Thyroid gland (tissue), 4 donors: ENCODE measurements around the gene ANAPC7. TPM values are rescaled to one million over a fixed set of nuclear protein-coding genes. Genes with fewer than 3 reads are reported as not detected.

Experiments used
- DNase-seq, 2 donors: peaks; one replicate each; pipeline ENCODE4 v3.0.0-alpha.2; 2019
- H3K27ac ChIP-seq, 3 donors: fragments of 200-600 bp; sonication (generic); 1 replicate in 2 of 3; 2 replicates in 1 of 3; pipeline ENCODE4 v1.5.1; 2016 to 2019; ENCODE audit warnings: mild to moderate bottlenecking in 1 of 3, moderate library complexity in 1 of 3
- H3K27me3 ChIP-seq: fragments of 200-600 bp; sonication (generic); one replicate; pipeline ENCODE4 v1.5.1; 2019
- H3K36me3 ChIP-seq, 2 donors: fragments of 200-600 bp; sonication (generic); one replicate each; pipeline ENCODE4 v1.5.1; 2016 to 2019
- H3K4me1 ChIP-seq, 2 donors: fragments of 200-600 bp; sonication (generic); one replicate each; pipeline ENCODE4 v1.5.1; 2017 to 2019
- H3K4me3 ChIP-seq, 3 donors: fragments of 200-600 bp; sonication (generic); replicated peaks in 1 of 3; 1 replicate in 2 of 3; 2 replicates in 1 of 3; pipeline ENCODE4 v1.5.1; 2016; ENCODE audit warnings: mild to moderate bottlenecking in 1 of 3
- H3K9me3 ChIP-seq: fragments of 200-600 bp; sonication (generic); one replicate; pipeline ENCODE4 v1.5.1; 2017
- POLR2A ChIP-seq, 2 donors: fragments of 450-650 bp; IDR thresholded peaks; one replicate each; pipeline ENCODE4 v1.6.1; 2017; ENCODE audit warnings: antibody characterized with exemption in 2 of 2, mild to moderate bottlenecking in 2 of 2, moderate library complexity in 1 of 2
- WGBS, 2 donors: methylation state at CpG; one replicate each; pipeline ENCODE4 v1.1.5; 2017; 5-methylcytosine and 5-hydroxymethylcytosine counted together
- intact Hi-C: fragments of 100-400 bp; cut with DNase I; formaldehyde crosslinking; loops from one replicate; pipeline ENCODE4 v1.15.1; 2023
- total RNA-seq, 4 donors: library from RNA; depleted of rRNA; stranded (reverse); fragments of >200 nt; gene quantifications; one replicate each; pipeline ENCODE4 v1.2.3, GENCODE V29; 2016
- TF ChIP-seq, protein P1 (sequence below), 6 experiments: fragments of 200-600 bp in 3 of 6; fragments of 450-650 bp in 3 of 6; sonication (generic) in 3 of 6; IDR thresholded peaks; one replicate each; pipeline ENCODE4 v1.5.1; 2016 to 2019; ENCODE audit warnings: antibody characterized with exemption in 6 of 6, mild to moderate bottlenecking in 2 of 6, inconsistent platforms in 1 of 6, moderate library complexity in 1 of 6

Gene ANAPC7, protein sequence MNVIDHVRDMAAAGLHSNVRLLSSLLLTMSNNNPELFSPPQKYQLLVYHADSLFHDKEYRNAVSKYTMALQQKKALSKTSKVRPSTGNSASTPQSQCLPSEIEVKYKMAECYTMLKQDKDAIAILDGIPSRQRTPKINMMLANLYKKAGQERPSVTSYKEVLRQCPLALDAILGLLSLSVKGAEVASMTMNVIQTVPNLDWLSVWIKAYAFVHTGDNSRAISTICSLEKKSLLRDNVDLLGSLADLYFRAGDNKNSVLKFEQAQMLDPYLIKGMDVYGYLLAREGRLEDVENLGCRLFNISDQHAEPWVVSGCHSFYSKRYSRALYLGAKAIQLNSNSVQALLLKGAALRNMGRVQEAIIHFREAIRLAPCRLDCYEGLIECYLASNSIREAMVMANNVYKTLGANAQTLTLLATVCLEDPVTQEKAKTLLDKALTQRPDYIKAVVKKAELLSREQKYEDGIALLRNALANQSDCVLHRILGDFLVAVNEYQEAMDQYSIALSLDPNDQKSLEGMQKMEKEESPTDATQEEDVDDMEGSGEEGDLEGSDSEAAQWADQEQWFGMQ
- 10 to 100 TPM; 49.4 to 61.9 (median 50.9) TPM for total RNA-seq

DNA sequence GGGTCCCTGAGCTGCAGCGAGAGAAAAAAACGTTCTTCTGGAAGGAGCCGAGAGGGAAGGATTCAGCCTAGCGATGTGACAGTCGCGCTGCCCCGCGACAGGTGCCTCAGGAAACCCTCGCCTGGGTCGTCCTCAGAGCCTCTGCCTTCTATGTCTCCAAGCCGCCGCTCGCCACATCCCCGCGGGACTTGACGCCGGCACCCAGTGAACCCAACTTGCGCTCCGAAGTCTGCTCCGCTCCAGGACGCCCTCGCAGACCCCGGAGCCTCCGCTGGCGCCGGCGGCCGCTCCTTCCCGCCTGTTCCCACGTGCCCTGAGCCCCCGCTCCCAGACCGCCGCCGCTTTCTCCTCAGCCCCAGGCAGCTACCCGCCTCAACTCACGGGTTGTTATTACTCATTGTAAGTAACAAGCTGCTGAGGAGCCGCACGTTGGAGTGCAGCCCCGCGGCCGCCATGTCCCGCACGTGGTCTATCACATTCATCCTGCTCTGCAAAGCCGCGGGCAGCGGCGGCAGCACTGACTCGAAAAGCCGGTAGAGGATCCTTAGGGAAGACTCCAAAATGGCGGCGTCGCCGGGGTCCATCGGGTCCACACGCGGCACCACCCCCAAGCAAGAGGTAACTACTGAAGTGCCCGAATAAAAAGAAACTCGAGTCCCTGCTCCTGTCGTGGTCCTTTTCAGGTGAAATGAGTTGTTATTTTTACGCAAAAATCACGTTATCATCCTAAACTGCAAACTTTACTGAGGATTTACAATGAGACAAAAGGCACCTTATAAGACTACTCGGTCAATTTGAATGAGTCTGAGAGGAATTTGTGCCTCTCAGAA, at the start of gene ANAPC7:
ANAPC7 (minus strand) TSS at position 563 of the 830 bp plus-strand sequence; CDS start at position 482, 81 bp downstream.
- TF ChIP-seq, protein P1, sequence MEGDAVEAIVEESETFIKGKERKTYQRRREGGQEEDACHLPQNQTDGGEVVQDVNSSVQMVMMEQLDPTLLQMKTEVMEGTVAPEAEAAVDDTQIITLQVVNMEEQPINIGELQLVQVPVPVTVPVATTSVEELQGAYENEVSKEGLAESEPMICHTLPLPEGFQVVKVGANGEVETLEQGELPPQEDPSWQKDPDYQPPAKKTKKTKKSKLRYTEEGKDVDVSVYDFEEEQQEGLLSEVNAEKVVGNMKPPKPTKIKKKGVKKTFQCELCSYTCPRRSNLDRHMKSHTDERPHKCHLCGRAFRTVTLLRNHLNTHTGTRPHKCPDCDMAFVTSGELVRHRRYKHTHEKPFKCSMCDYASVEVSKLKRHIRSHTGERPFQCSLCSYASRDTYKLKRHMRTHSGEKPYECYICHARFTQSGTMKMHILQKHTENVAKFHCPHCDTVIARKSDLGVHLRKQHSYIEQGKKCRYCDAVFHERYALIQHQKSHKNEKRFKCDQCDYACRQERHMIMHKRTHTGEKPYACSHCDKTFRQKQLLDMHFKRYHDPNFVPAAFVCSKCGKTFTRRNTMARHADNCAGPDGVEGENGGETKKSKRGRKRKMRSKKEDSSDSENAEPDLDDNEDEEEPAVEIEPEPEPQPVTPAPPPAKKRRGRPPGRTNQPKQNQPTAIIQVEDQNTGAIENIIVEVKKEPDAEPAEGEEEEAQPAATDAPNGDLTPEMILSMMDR (IDR thresholded peaks at IDR 0.05), result peak in 2 of 6 experiments; percentile 6 to 19
- peak in 1 of 2 donors; percentile 56 for TF ChIP-seq POLR2A (IDR thresholded peaks at IDR 0.05)
- WGBS, 2 donors, result 0 to 1% methylated on average over 15 to 35 of the region's 62 CpGs

DNA sequence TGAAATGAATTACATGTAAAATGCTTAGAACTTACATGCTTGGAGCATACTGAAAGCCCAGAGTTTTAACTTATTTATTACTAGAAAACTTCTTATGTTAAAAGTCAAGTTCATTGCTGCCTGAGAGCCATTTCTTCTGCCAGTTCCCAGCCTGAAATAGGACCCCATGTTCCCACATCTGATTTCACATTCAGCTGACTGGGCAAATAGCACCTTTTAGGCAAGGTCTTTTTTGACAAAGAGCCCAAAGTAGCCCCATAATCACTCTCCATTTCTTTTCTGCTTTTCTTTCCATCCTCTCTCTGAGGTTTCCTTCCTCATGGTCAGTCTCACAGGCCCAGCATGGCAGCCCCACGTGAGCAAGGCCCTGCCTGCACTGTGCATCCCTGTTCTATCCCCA, 47.8 kb upstream of the ANAPC7 start:
- H3K27me3 ChIP-seq, result no peaks in the 10 kb centered on the region
- intact Hi-C loops, result no loop called here
- WGBS, 2 donors, result 73 to 80% methylated on average over 1 of the region's 1 CpG
- no peak overlapping the region for H3K4me3 ChIP-seq
- H3K4me1 ChIP-seq, result peaks cover 7 to 12% of the 10 kb centered on the region in 2 donors
- no peak overlapping the region for H3K27ac ChIP-seq
- no peaks in the 10 kb centered on the region for H3K9me3 ChIP-seq
- peaks cover 0 to 8% of the 10 kb centered on the region in 2 donors for H3K36me3 ChIP-seq
- DNase-seq, result no peak
- TF ChIP-seq, protein P1 (IDR thresholded peaks at IDR 0.05), result no peak
- no peak for TF ChIP-seq POLR2A (IDR thresholded peaks at IDR 0.05)

More for the DNA sequence above, at the start of gene ANAPC7:
- Histone ChIP-seq H3K27me3 (no peaks in the 10 kb centered on the region), H3K4me3 (peak within 1 kb of the TSS; percentile 21 to 94 (median 88)), H3K36me3 (no peaks in the 10 kb centered on the region), H3K27ac (peak within 1 kb of the TSS; percentile 88 to 98 (median 93)), H3K4me1 (peaks cover 5 to 11% of the 10 kb centered on the region in 2 donors), H3K9me3 (no peaks in the 10 kb centered on the region)
- DNase-seq, result peak; percentile 90 to 92
- intact Hi-C loops, result no loop called here

DNA sequence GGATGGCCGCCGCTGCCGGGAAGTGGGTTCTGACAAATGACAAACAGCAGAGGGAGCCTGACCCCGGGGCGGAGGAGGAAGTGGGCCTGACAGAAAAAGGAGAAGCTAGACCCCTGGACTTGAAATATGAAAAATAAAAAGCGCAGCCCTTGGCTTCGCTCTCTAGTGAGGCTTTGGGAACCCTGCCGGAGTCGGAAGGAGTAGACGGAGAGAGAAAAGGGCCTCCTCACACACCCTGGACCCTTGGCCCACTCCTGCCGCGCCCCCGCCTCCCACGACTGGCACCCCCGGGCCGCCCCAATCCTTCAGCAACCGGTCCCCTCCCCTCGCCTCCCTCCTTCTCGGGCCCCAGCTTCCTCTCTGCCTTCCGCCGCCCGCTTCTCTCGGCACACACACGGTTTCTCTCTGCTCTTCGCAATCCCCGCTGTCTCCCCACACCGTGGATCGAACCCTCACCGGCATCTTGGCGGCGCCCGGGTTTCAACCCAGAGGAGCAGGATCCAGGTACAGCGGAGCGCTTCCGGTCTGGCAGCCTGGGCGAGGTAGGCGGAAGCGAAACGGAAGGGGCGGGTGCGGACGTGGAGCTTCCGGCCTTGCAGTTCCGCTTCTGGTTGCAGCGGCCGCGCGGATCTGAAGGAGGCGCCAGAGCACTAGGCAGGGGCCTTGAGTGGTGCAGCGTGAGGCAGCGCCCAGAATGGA, 46.4 kb upstream of the ANAPC7 start, which contains the start of gene ARPC3:
ARPC3 (minus strand) TSS at position 539 of the 699 bp plus-strand sequence; CDS start at position 462, 77 bp downstream.
- peaks cover 0 to 14% of the 10 kb centered on the region in 2 donors for H3K36me3 ChIP-seq
- intact Hi-C loops, result no loop called here
- no peaks in the 10 kb centered on the region for H3K9me3 ChIP-seq
- H3K27me3 ChIP-seq, result no peaks in the 10 kb centered on the region
- WGBS, 2 donors, result 0% methylated on average over 35 to 48 of the region's 51 CpGs
- H3K4me1 ChIP-seq, result peaks cover 7 to 12% of the 10 kb centered on the region in 2 donors
- DNase-seq, result peak; percentile 96 to 97
- peak within 1 kb of the TSS; percentile 92 to 98 (median 94) for H3K4me3 ChIP-seq
- TF ChIP-seq, protein P1 (IDR thresholded peaks at IDR 0.05), result peak; percentile 42 to 94 (median 85)
- TF ChIP-seq POLR2A (IDR thresholded peaks at IDR 0.05), result peak in 1 of 2 donors; percentile 66
- peak within 1 kb of the TSS; percentile 80 to 90 (median 89) for H3K27ac ChIP-seq

DNA sequence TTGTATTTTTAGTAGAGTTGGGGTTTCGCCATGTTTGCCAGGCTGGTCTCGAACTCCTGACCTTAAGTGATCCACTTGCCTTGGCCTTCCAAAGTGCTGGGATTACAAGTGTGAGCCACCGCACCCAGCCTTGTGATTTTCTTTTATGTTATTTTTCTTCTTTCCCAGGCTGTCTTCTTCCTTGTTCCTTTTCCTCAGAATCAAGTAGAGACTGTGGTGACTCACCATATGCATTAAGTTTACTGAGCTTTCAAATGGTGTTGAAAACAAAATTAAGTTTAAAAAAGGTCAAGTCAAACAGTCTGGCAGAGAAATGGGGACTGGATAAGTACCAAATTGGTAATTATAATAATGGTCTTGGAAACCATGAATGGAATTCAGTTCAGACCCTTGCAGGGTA, 40.9 kb upstream of the ANAPC7 start:
- Histone ChIP-seq H3K4me3 (no peak overlapping the region), H3K9me3 (no peaks in the 10 kb centered on the region), H3K27ac (no peak overlapping the region), H3K4me1 (peaks cover 7 to 12% of the 10 kb centered on the region in 2 donors), H3K27me3 (no peaks in the 10 kb centered on the region), H3K36me3 (peaks cover 27 to 38% of the 10 kb centered on the region in 2 donors)
- intact Hi-C loops, result no loop called here
- WGBS, 2 donors, result 94 to 96% methylated on average over 3 of the region's 3 CpGs
- no peak for DNase-seq
- TF ChIP-seq POLR2A (IDR thresholded peaks at IDR 0.05), result no peak
